ENCODE results near the gene SUSD3.

DNA sequence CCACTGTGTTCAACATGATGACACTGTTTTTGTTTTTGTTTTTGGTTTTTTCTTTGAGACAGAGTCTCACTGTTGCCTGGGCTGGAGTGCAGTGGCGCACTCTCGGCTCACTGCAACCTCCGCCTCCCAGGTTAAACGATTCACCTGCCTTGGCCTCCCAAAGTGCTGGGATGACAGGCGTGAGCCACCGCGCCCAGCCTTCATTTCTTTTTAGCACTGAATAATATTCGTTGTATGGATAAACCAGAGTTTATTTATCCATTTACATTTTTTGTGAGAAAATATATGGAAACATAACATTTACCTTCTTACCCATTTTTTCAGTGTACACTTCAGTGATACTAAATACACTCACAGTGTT, 41.8 kb downstream of the SUSD3 start:
- TF ChIP-seq, protein P1, sequence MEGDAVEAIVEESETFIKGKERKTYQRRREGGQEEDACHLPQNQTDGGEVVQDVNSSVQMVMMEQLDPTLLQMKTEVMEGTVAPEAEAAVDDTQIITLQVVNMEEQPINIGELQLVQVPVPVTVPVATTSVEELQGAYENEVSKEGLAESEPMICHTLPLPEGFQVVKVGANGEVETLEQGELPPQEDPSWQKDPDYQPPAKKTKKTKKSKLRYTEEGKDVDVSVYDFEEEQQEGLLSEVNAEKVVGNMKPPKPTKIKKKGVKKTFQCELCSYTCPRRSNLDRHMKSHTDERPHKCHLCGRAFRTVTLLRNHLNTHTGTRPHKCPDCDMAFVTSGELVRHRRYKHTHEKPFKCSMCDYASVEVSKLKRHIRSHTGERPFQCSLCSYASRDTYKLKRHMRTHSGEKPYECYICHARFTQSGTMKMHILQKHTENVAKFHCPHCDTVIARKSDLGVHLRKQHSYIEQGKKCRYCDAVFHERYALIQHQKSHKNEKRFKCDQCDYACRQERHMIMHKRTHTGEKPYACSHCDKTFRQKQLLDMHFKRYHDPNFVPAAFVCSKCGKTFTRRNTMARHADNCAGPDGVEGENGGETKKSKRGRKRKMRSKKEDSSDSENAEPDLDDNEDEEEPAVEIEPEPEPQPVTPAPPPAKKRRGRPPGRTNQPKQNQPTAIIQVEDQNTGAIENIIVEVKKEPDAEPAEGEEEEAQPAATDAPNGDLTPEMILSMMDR (IDR thresholded peaks at IDR 0.05): no peak
- TF ChIP-seq POLR2A (IDR thresholded peaks at IDR 0.05): no peak
